HepG2 (cell line): ENCODE measurements around the gene TEX19. TPM values are rescaled to one million over a fixed set of nuclear protein-coding genes. Genes with fewer than 3 reads are reported as not detected.
A peak's percentile ranks its signal among the peaks of the same experiment; 100 is the strongest.

Experiments used
- EP300 ChIP-seq, 3 experiments: sonication (generic) in 1 of 3; formaldehyde crosslinking in 1 of 3; IDR thresholded peaks; 2 replicates each; pipeline versions ENCODE4 v1.5.1 to v1.6.1; 2011 to 2020; ENCODE audit warnings: low read depth in 2 of 3, low read length in 2 of 3, borderline replicate concordance in 1 of 3, improper control_type of control experiment in 1 of 3, mild to moderate bottlenecking in 1 of 3, missing genetic modification reagents in 1 of 3, moderate library complexity in 1 of 3
- GATAD1 ChIP-seq: IDR thresholded peaks from 2 replicates; pipeline ENCODE4 v1.6.1; 2016; ENCODE audit warnings: missing genetic modification reagents, missing compliant biosample characterization
- GPN1 ChIP-seq: sonication (generic); formaldehyde crosslinking; IDR thresholded peaks from 2 replicates; pipeline ENCODE4 v1.5.1; 2020; ENCODE audit warnings: missing genetic modification reagents, borderline replicate concordance
- KLF13 ChIP-seq: sonication (generic); formaldehyde crosslinking; IDR thresholded peaks from 2 replicates; pipeline ENCODE4 v1.4.0; 2020; ENCODE audit warnings: mild to moderate bottlenecking, missing genetic modification reagents
- MAF1 ChIP-seq: sonication (generic); formaldehyde crosslinking; IDR thresholded peaks from 2 replicates; pipeline ENCODE4 v1.5.0; 2020; ENCODE audit warnings: missing genetic modification reagents, borderline replicate concordance
- NR3C1 ChIP-seq: sonication (generic); formaldehyde crosslinking; IDR thresholded peaks from 2 replicates; pipeline ENCODE4 v1.4.0; 2020; ENCODE audit warnings: missing genetic modification reagents
- POLR2A ChIP-seq, 2 experiments: IDR thresholded peaks; 2 replicates each; pipeline ENCODE4 v1.6.1; 2011; ENCODE audit warnings: low read depth in 2 of 2, low read length in 2 of 2, mild to moderate bottlenecking in 1 of 2, moderate library complexity in 1 of 2; ENCODE audit not compliant: insufficient read depth in 1 of 2
- SALL1 ChIP-seq: sonication (generic); formaldehyde crosslinking; IDR thresholded peaks from 2 replicates; pipeline ENCODE4 v1.8.0; 2022; ENCODE audit warnings: mild to moderate bottlenecking, missing genetic modification reagents
- SMAD3 ChIP-seq: sonication (generic); formaldehyde crosslinking; IDR thresholded peaks from 2 replicates; pipeline ENCODE4 v1.4.0; 2020; ENCODE audit warnings: missing genetic modification reagents
- SRSF4 ChIP-seq: fragments of 200-400 bp; formaldehyde crosslinking; IDR thresholded peaks from one replicate; pipeline ENCODE4 v1.6.1; 2018; ENCODE audit warnings: mild to moderate bottlenecking, low read depth, low read length, moderate library complexity; ENCODE audit not compliant: poor library complexity, severe bottlenecking
- ZEB1 ChIP-seq: IDR thresholded peaks from 2 replicates; pipeline ENCODE4 v1.6.1; 2012; ENCODE audit warnings: mild to moderate bottlenecking, low read depth, inconsistent platforms; ENCODE audit not compliant: insufficient replicate concordance
- ZFP1 ChIP-seq: IDR thresholded peaks from 2 replicates; pipeline ENCODE4 v1.6.1; 2016
- ZKSCAN8 ChIP-seq: IDR thresholded peaks from 2 replicates; pipeline ENCODE4 v1.6.1; 2016; ENCODE audit warnings: borderline replicate concordance, missing genetic modification reagents, missing compliant biosample characterization
- ZNF224 ChIP-seq: sonication (generic); formaldehyde crosslinking; IDR thresholded peaks from 2 replicates; pipeline ENCODE4 v1.5.0; 2020; ENCODE audit warnings: mild to moderate bottlenecking, missing genetic modification reagents
- ZNF326 ChIP-seq: sonication (generic); formaldehyde crosslinking; IDR thresholded peaks from 2 replicates; pipeline ENCODE4 v1.4.0; 2020; ENCODE audit warnings: missing genetic modification reagents, borderline replicate concordance
- ZNF367 ChIP-seq: sonication (generic); formaldehyde crosslinking; IDR thresholded peaks from 2 replicates; pipeline ENCODE4 v1.4.0; 2020; ENCODE audit warnings: missing genetic modification reagents, borderline replicate concordance
- ZNF407 ChIP-seq: sonication (generic); formaldehyde crosslinking; IDR thresholded peaks from one replicate; pipeline ENCODE4 v1.5.1; 2020; ENCODE audit warnings: mild to moderate bottlenecking, missing genetic modification reagents; ENCODE audit errors: not compliant biosample characterization
- ZNF510 ChIP-seq: sonication (generic); formaldehyde crosslinking; IDR thresholded peaks from 2 replicates; pipeline ENCODE4 v1.4.0; 2020; ENCODE audit warnings: low read depth, mild to moderate bottlenecking, missing genetic modification reagents
- ZNF776 ChIP-seq: sonication (generic); formaldehyde crosslinking; IDR thresholded peaks from 2 replicates; pipeline ENCODE4 v1.4.0; 2020; ENCODE audit warnings: mild to moderate bottlenecking, missing genetic modification reagents
- polyA plus RNA-seq, 8 experiments: library from polyadenylated mRNA; depleted of rRNA in 3 of 8; stranded (reverse) in 7 of 8; unstranded in 1 of 8; fragments of >200 nt; fragmentation: Illumina TruSeq in 4 of 8; extraction: Trizol in 4 of 8; gene quantifications; 2 replicates each; pipeline versions ENCODE4 v1.2.1 to v1.2.3, GENCODE V29; 2011 to 2016; ENCODE audit warnings: low read depth in 4 of 8, missing spikeins in 1 of 8, mixed read lengths in 1 of 8; ENCODE audit not compliant: insufficient read depth in 1 of 8
- total RNA-seq, 5 experiments: library from RNA; depleted of rRNA; stranded (reverse); fragments of >200 nt; fragmentation: Illumina TruSeq; extraction: Trizol; gene quantifications; 2 replicates each; pipeline ENCODE4 v1.2.3, GENCODE V29; 2016; ENCODE audit warnings: low read depth in 1 of 5
- TF ChIP-seq, protein P1 (sequence below): sonication (generic); formaldehyde crosslinking; IDR thresholded peaks from 2 replicates; pipeline ENCODE4 v1.8.1; 2023; ENCODE audit warnings: missing genetic modification reagents, inconsistent platforms, borderline replicate concordance

TEX19 gene
- total and polyA plus RNA-seq, 2 of the 13 experiments (the other 11 are each of a cell fraction or from before 2014, with no cell fraction given) = 1.3 to 6.0 TPM

GRCh38 chr17:82370471-82371332 lies 11.7 kb downstream of the TEX19 start (continued):
- TF ChIP-seq ZKSCAN8 (CRISPR knock-in tag) = peak; percentile 53; the same call in 1 of the 2 replicates
- TF ChIP-seq ZNF326 (CRISPR knock-in tag) = no peak
- TF ChIP-seq ZNF776 (CRISPR knock-in tag) = peak; percentile 95; the same call in 1 of the 2 replicates
- no peak for TF ChIP-seq NR3C1 (CRISPR knock-in tag)
- TF ChIP-seq SALL1 (CRISPR knock-in tag) = peak; percentile 98
- TF ChIP-seq SMAD3 (CRISPR knock-in tag) = peak; percentile 88
- no peak for TF ChIP-seq POLR2A (IDR thresholded peaks at IDR 0.05; ENCODE audit: insufficient read depth in 1 of 2, low read depth in 2 of 2, low read length in 2 of 2)
- peak; percentile 30; the same call in 1 of the 2 replicates for TF ChIP-seq GPN1 (CRISPR knock-in tag)
- TF ChIP-seq SRSF4 = no peak
- TF ChIP-seq ZNF224 = peak; percentile 93
- peak; percentile 59; the same call in 1 of the 2 replicates for TF ChIP-seq ZFP1
- TF ChIP-seq, protein P1, sequence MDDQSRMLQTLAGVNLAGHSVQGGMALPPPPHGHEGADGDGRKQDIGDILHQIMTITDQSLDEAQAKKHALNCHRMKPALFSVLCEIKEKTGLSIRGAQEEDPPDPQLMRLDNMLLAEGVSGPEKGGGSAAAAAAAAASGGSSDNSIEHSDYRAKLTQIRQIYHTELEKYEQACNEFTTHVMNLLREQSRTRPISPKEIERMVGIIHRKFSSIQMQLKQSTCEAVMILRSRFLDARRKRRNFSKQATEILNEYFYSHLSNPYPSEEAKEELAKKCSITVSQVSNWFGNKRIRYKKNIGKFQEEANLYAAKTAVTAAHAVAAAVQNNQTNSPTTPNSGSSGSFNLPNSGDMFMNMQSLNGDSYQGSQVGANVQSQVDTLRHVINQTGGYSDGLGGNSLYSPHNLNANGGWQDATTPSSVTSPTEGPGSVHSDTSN (CRISPR knock-in tag) = no peak
- TF ChIP-seq EP300 (IDR thresholded peaks at IDR 0.05; ENCODE audit: low read depth in 2 of 2, low read length in 2 of 2) = no peak
- peak; percentile 20; the same call in 1 of the 2 replicates for TF ChIP-seq EP300 (CRISPR knock-in tag; IDR thresholded peaks at IDR 0.05; ENCODE audit: borderline replicate concordance)
- no peak for TF ChIP-seq ZNF407 (CRISPR knock-in tag)
- TF ChIP-seq ZNF510 = 0 out of 2 replicates have a peak, but pooled peaks have one; percentile 79
- TF ChIP-seq ZEB1 = no peak
- no peak for TF ChIP-seq KLF13 (CRISPR knock-in tag)
- TF ChIP-seq ZNF367 (CRISPR knock-in tag) = peak; percentile 57; the same call in 1 of the 2 replicates
- peak; percentile 56; the same call in 1 of the 2 replicates for TF ChIP-seq GATAD1 (CRISPR knock-in tag)
- TF ChIP-seq MAF1 = peak; percentile 62; the same call in 1 of the 2 replicates
